Activated T-cell treated with anti-CD3 and anti-CD28 coated beads, Interleukin-2, amount 50 U/mL, for 24 hours (primary cell): ENCODE measurements around the gene MKRN2OS.

Source experiments
- DNase-seq: peaks from one replicate; pipeline ENCODE4 v3.0.0-alpha.2; 2020
- H3K27ac Mint-ChIP-seq: 2 replicates; pipeline ENCODE4 v1.8.0; 2020; ENCODE audit warnings: mild to moderate bottlenecking, mixed read lengths
- H3K27me3 Mint-ChIP-seq: 2 replicates; pipeline ENCODE4 v1.8.0; 2020; ENCODE audit warnings: mixed read lengths
- H3K36me3 Mint-ChIP-seq: 2 replicates; pipeline ENCODE4 v1.8.0; 2020; ENCODE audit warnings: low read depth, mixed read lengths
- H3K4me1 Mint-ChIP-seq: 2 replicates; pipeline ENCODE4 v1.8.0; 2020; ENCODE audit warnings: low read depth, mixed read lengths
- H3K4me3 Mint-ChIP-seq: 2 replicates; pipeline ENCODE4 v1.8.0; 2020; ENCODE audit warnings: mild to moderate bottlenecking, moderate library complexity, mixed read lengths
- H3K9me3 Mint-ChIP-seq: 2 replicates; pipeline ENCODE4 v1.8.0; 2020; ENCODE audit warnings: mixed read lengths

Gene MKRN2OS

DNA sequence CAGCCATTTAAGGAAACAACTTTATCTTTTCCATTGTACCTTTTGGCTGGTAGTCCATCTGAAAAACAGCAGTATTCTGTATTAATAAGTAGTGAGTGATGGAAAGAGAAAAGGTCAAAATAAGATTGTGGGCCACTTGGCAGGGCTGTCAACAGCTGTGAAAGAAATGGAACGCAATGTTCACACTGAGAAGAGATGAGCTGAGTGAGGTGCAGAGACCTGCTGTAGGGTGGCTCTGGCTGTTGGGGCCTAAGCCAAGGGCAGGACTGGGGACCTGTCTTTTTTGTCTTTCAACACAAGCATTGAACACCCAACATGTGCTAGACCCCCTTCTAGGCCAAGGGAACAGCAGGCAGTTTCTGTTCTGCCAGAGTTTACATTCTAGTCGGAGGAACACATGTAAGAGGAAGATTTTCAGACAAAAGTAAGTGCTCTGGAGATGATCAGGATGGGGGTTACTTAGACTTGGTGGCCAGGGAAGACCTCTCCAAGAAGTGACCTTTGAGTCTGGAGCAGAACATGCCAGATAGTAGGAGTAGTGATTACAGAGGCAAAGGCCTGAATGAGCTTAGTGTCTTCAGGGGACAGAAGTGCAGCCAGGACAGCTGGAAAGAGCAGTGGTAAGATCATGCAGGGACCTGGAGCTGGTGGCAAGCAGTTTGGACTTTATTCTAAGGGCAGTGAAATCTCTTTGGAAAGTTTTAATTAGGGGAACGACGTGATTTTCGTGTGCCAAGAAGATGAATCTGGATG is 31.4 kb downstream of the MKRN2OS start:
- Mint-ChIP-seq H3K4me1 (no peaks in the 10 kb centered on the region), H3K27ac (no peak overlapping the region), H3K27me3 (no peaks in the 10 kb centered on the region), H3K4me3 (no peak overlapping the region), H3K36me3 (peaks cover 84% of the 10 kb centered on the region), H3K9me3 (no peaks in the 10 kb centered on the region)
- no peak for DNase-seq

DNA sequence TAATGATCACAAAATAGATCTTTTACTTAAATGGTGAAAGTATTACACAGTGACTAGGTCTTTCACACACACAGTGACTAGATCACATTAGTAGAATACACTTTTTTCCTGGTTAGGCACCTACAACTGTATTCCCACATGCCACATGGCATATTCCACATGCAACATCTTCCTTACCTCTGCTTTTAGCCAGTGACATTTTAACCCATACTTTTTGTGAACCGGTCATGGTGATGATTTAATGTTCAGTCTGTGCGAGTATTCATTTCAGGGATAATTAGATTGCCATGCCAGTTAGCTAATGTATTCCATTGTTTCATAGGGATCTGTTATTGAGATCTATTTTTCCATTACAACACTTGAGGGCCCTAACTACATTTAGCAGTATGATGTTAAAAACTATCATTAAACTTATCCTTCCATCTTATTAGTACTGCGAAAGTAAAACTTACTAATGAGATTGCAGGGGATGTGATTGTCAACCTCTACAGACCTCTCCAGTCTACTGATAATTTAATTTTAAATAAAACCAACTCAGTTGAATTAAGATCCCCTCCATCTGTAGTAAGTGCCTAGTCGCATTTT is 32.7 kb downstream of the MKRN2OS start:
- Mint-ChIP-seq H3K27me3 (no peaks in the 10 kb centered on the region), H3K9me3 (no peaks in the 10 kb centered on the region), H3K27ac (no peak overlapping the region), H3K36me3 (peaks cover 84% of the 10 kb centered on the region), H3K4me1 (no peaks in the 10 kb centered on the region), H3K4me3 (no peak overlapping the region)
- DNase-seq: no peak

DNA sequence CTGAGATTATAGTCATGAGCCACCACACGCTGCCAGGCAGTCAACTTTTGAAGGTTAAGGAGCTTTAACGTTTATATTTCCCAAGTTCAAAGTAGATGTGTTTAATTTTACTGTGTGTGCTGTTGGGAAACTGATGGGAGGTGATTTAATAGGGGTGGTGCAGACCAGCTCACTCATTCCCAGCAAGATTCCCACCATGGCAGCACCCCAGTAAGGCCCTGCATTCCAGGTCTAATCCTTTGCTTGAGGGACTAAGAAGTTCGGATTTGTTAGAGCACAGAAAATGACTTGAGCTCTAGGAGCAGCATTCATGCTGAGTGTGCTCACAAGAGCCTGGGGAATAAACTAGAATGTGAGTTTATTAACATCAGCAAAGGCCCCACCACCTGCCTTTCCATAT is 35.8 kb downstream of the MKRN2OS start:
- DNase-seq: no peak
- H3K9me3 Mint-ChIP-seq: no peaks in the 10 kb centered on the region
- H3K27ac Mint-ChIP-seq: no peak overlapping the region
- no peak overlapping the region for H3K4me3 Mint-ChIP-seq
- H3K27me3 Mint-ChIP-seq: no peaks in the 10 kb centered on the region
- peaks cover 94% of the 10 kb centered on the region for H3K36me3 Mint-ChIP-seq
- no peaks in the 10 kb centered on the region for H3K4me1 Mint-ChIP-seq

DNA sequence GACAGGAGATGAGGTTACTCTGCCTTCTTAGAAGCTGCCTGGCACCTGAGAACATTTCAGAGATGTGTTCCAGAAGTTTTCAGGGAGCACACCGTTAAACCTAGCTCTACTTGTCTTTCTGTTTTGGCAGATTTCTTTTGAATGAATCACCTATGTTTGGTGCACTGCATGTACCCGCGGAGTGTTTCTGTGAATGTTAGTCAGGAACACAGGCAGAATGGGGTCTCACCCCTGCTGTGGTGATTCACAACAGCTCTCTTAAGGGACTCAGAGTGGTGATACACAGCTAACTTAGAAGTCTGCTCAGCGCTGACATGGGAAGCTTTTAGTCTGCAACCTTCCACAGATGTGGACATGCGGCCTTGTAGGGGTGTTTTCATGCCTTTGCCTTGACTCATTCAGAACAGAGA is 37.0 kb downstream of the MKRN2OS start:
- no peaks in the 10 kb centered on the region for H3K4me1 Mint-ChIP-seq
- H3K27me3 Mint-ChIP-seq: no peaks in the 10 kb centered on the region
- no peak for DNase-seq
- no peak overlapping the region for H3K4me3 Mint-ChIP-seq
- H3K9me3 Mint-ChIP-seq: no peaks in the 10 kb centered on the region
- H3K36me3 Mint-ChIP-seq: peaks cover 95% of the 10 kb centered on the region
- no peak overlapping the region for H3K27ac Mint-ChIP-seq

DNA sequence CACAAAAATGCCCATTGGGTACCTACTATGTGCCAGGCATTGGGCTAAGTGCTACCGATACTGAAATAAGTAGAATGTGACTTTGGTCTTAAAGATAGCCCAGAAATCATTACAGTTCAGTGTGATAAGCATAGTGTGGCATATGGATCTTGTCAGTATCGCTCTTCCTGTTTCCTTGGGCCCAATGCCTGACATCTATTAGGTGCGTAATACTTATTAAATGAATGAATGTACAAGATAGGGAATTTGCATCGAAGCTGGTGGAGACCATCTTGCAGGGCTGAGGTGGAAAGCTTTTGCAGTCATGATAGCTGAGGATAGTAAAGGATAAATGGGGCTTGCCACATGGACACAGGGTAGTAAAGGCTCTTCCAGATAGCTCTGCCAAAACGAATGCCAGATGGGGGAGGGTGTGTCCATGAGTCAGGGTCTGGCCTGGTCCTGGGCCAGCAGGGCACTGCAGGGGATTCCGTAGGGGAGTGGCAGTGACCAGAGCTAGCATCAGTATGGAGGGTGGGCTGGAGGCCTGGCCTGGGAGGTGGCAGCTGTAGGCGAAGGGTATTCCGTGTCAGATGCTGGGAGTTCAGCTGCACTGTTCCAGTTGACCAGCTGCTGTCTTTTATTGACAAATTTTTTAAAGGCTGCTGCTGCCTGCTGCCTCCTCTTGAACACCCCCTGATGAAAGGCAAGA is 37.6 kb downstream of the MKRN2OS start:
- no peaks in the 10 kb centered on the region for H3K9me3 Mint-ChIP-seq
- H3K36me3 Mint-ChIP-seq: peaks cover 96% of the 10 kb centered on the region
- no peaks in the 10 kb centered on the region for H3K4me1 Mint-ChIP-seq
- H3K27ac Mint-ChIP-seq: no peak overlapping the region
- no peak for DNase-seq
- no peaks in the 10 kb centered on the region for H3K27me3 Mint-ChIP-seq
- H3K4me3 Mint-ChIP-seq: no peak overlapping the region

DNA sequence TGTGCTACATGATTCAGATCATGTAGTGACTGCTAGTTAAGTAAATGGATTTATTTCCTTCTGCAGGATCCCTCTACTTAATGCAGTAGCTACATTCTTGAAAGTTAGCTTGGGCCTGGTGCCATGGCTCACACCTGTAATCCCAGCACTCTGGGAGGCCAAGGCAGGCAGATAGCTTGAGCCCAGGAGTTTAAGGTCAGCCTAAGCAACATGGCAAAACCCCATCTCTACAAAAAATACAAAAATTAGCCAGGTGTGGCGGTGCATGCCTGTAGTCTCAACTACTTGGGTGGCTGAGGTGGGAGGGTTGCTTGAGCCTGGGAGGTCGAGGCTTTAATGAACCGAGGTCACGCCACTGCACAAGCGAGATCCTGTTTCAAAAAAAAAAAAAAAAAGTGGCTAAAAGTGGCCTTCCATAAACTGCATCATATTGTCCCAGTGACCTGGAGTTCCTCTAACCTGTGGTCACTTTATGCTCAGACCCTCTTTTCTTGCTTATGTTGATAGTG is 39.0 kb downstream of the MKRN2OS start:
- no peak for DNase-seq
- Mint-ChIP-seq H3K36me3 (peaks cover 93% of the 10 kb centered on the region), H3K4me1 (no peaks in the 10 kb centered on the region), H3K27me3 (no peaks in the 10 kb centered on the region), H3K9me3 (no peaks in the 10 kb centered on the region), H3K27ac (no peak overlapping the region), H3K4me3 (no peak overlapping the region)

DNA sequence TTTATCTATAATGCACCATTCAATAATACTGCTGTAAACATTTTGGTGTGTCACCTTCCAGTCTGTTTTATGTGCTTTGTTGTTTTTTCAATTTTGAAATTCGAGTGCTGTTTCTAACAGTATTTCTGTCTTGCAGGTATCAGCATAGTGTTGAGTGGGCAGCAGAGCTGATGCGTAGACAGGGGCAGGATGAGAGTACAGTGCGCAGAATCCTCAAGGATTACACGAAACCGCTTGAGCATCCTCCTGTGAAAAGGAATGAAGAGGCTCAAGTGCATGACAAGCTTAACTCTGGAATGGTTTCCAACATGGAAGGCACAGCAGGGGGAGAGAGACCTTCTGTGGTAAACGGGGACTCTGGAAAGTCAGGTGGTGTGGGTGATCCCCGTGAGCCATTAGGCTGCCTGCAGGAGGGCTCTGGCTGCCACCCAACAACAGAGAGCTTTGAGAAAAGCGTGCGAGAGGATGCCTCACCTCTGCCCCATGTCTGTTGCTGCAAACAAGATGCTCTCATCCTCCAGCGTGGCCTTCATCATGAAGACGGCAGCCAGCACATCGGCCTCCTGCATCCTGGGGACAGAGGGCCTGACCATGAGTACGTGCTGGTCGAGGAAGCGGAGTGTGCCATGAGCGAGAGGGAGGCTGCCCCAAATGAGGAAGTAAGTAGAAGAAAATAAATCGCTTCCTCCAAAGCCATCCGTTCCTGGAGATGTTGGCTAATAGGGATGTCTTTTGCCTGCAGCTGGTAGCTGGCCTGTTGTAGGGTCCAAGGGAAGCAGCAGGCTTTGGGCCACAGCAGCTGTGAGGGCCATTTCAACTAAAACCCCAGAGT is 42.0 kb downstream of the MKRN2OS start:
- Mint-ChIP-seq H3K4me3 (no peak overlapping the region), H3K27ac (peak overlapping the region; percentile 38), H3K4me1 (no peaks in the 10 kb centered on the region), H3K9me3 (no peaks in the 10 kb centered on the region), H3K27me3 (no peaks in the 10 kb centered on the region), H3K36me3 (peaks cover 96% of the 10 kb centered on the region)
- DNase-seq: no peak

DNA sequence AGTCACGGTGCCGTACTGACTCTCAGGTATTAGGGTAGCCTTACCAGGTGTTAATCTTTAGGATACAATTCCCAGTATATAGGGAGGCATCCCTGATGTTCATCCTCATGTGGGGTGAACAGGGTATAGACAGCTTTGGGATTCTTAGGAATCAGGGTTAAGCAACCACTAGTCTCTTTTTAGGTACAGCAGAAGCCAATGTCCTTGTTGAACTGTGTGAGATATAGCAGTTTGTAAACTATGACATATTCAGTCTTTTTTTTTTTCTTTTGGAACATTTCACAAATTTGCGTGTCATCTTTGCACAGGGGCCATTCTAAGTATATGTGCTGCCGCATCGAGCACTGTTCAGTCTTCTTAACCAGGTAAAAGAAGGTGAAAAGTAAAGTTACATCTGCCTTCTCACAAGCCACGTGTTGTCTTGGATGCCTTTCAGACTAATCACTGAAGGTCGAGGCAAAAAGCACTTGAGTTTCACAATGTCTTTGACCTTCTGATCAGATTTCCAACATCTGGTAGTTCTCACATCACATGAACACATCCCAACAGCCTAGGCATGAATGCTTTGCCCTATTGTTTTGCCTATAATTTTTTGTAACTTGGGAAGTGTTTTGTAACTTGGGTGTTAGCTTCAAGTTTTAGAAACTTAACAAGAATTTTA is 43.8 kb downstream of the MKRN2OS start:
- H3K4me1 Mint-ChIP-seq: no peaks in the 10 kb centered on the region
- DNase-seq: no peak
- H3K9me3 Mint-ChIP-seq: no peaks in the 10 kb centered on the region
- H3K4me3 Mint-ChIP-seq: no peak overlapping the region
- peaks cover 97% of the 10 kb centered on the region for H3K36me3 Mint-ChIP-seq
- no peaks in the 10 kb centered on the region for H3K27me3 Mint-ChIP-seq
- H3K27ac Mint-ChIP-seq: no peak overlapping the region

- Mint-ChIP-seq H3K27ac (no peak overlapping the region), H3K4me3 (no peak overlapping the region), H3K27me3 (no peaks in the 10 kb centered on the region), H3K4me1 (no peaks in the 10 kb centered on the region), H3K36me3 (peaks cover 92% of the 10 kb centered on the region), H3K9me3 (no peaks in the 10 kb centered on the region)
- DNase-seq: no peak
Observed at GRCh38 chr3:12499474-12499873, 45.8 kb downstream of the MKRN2OS start.

DNA sequence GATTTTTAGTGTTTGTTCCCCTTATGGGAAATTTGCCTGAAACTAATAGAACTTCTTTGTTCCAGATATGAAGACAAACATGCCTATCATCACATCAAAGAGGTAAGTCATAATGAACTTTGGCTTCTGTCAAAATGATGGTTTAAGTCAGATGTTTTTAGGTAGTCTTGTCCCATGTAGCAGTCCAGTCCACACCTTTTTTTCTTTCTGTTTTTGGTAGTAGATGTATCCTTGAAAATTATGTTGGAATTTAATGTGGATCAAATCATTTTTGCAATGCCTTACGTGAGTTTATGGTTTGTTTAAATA is 48.9 kb downstream of the MKRN2OS start:
- Mint-ChIP-seq H3K27ac (no peak overlapping the region), H3K4me1 (no peaks in the 10 kb centered on the region), H3K4me3 (no peak overlapping the region), H3K27me3 (no peaks in the 10 kb centered on the region), H3K36me3 (peaks cover 91% of the 10 kb centered on the region), H3K9me3 (no peaks in the 10 kb centered on the region)
- no peak for DNase-seq

GRCh38 chr3:12495749-12496452 is 49.4 kb downstream of the MKRN2OS start:
- Mint-ChIP-seq H3K4me3 (no peak overlapping the region), H3K9me3 (no peaks in the 10 kb centered on the region), H3K4me1 (no peaks in the 10 kb centered on the region), H3K27ac (no peak overlapping the region), H3K27me3 (no peaks in the 10 kb centered on the region), H3K36me3 (peaks cover 91% of the 10 kb centered on the region)
- DNase-seq: no peak

DNA sequence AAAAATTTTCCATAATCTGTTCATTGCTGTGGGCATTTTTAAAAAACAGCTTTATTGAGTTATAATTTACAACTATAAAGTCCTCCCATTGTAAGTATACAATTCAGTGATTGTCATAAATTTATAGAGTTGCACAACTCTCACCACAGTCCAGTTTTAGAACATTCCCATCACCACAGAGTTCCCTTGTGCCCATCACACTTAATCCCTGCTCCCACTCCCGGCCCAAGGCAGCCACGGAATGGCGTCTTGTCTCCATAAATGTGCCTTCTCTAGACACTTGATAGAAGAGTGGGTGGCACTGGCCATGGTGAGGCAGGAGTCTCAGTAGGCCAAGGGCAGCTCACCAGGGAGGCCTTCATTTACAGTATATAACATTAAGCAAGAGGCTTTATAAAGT is 54.8 kb downstream of the MKRN2OS start:
- Mint-ChIP-seq H3K9me3 (no peaks in the 10 kb centered on the region), H3K27ac (no peak overlapping the region), H3K4me3 (no peak overlapping the region), H3K36me3 (peaks cover 85% of the 10 kb centered on the region), H3K27me3 (no peaks in the 10 kb centered on the region), H3K4me1 (peaks cover 28% of the 10 kb centered on the region)
- DNase-seq: no peak

DNA sequence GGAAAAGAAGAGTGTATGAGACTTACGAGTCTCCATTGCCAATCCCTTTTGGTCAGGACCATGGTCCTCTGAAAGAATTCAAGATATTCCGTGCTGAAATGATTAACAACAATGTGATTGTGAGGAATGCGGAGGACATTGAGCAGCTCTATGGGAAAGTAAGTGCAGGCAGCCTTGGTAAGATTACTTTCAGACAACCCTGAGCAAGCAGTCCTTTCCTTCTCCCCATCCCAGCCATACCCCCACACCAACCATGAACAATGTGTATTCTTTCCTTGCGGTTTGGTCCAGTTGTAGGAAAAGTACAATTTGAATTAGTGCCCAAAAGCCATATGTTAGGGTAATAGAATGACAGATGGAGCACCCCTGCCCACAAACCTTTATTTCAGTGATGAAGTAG is 55.5 kb downstream of the MKRN2OS start:
- DNase-seq: no peak
- Mint-ChIP-seq H3K27ac (no peak overlapping the region), H3K4me1 (peaks cover 34% of the 10 kb centered on the region), H3K9me3 (no peaks in the 10 kb centered on the region), H3K36me3 (peaks cover 88% of the 10 kb centered on the region), H3K4me3 (no peak overlapping the region), H3K27me3 (no peaks in the 10 kb centered on the region)
